Putamen (tissue), 1 donor: Measurements from ENCODE around the gene GDPD4.

Experiments
- DNase-seq: peaks from one replicate; pipeline ENCODE4 v3.0.0-alpha.2; 2016; ENCODE audit warnings: low spot score

The GDPD4 gene

GRCh38 chr11:77173494-77173893 lies 128.0 kb downstream of the GDPD4 start:
- no peak for DNase-seq

- no peak for DNase-seq
Observed at GRCh38 chr11:77172666-77172982, 128.9 kb downstream of the GDPD4 start.

- no peak for DNase-seq
Observed at GRCh38 chr11:77171885-77172665, 129.4 kb downstream of the GDPD4 start.

GRCh38 chr11:77171254-77171653 lies 130.2 kb downstream of the GDPD4 start:
- no peak for DNase-seq

GRCh38 chr11:77170107-77170506 lies 131.4 kb downstream of the GDPD4 start:
- no peak for DNase-seq

- no peak for DNase-seq
Observed at GRCh38 chr11:77167791-77168190, 133.7 kb downstream of the GDPD4 start.

- no peak for DNase-seq
Observed at GRCh38 chr11:77167111-77167626, 134.3 kb downstream of the GDPD4 start.
